ENCODE measurements around the gene FIBCD1.

FIBCD1 gene

GRCh38 chr9:130874783-130875182 is 64.3 kb downstream of the FIBCD1 start:
- DNase-seq = no peak

DNA sequence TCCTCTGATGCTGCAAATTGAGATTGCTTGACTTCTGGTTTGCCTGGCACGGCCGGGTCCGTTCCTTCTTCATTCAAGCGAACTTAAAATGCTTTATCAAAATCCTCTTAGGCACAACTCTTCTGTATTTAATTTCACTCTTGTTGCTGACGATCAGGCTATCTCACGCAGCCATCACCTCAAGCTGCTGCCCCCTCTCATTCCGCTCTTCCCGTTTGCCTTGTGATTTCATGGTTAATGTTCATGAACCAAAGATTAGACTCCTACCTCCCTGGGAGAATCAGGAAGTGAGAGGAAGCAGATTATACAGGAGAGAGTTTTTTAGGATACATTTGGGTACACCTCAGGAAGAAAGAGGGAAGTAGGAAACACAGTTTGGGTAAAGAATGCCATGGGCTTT is 65.1 kb downstream of the FIBCD1 start:
- no peak for DNase-seq

GRCh38 chr9:130872912-130873503 is 66.0 kb downstream of the FIBCD1 start:
- no peak for DNase-seq

- DNase-seq = no peak
These were observed 66.5 kb downstream of the FIBCD1 start for GRCh38 chr9:130872508-130872907.

GRCh38 chr9:130872093-130872492 is 67.0 kb downstream of the FIBCD1 start:
- no peak for DNase-seq

DNA sequence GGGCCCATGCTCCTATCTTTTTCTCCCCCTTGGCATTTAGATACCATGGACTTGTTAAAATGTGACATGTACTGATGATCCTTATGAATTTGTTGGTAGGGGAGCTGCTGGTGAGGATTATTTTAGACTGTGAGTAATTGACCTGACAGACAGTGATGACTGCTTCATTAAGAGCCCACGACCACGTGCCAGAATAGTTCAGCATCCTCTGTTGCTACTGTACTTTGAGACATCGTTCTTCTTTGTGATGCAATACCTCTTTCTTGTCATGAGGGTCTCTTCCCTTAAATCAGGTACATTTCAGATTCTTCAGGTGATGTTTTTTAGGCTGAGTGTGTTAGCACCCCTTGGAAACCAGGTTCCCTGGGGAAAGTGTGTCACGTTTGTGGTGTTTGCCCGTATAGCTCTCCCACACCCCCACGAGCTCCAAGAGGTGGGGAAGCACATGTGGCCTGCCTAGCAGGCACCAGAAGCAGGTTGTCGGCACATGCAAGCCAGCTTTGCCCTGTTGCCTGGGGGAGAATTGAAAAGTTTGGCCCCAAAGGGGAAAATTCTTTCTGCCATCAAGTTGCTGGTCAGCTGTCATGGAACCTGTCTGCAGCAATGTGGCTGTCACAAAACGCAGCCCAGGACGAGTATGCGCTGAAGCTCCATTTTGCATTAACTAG is 67.5 kb downstream of the FIBCD1 start:
- DNase-seq = no peak

DNA sequence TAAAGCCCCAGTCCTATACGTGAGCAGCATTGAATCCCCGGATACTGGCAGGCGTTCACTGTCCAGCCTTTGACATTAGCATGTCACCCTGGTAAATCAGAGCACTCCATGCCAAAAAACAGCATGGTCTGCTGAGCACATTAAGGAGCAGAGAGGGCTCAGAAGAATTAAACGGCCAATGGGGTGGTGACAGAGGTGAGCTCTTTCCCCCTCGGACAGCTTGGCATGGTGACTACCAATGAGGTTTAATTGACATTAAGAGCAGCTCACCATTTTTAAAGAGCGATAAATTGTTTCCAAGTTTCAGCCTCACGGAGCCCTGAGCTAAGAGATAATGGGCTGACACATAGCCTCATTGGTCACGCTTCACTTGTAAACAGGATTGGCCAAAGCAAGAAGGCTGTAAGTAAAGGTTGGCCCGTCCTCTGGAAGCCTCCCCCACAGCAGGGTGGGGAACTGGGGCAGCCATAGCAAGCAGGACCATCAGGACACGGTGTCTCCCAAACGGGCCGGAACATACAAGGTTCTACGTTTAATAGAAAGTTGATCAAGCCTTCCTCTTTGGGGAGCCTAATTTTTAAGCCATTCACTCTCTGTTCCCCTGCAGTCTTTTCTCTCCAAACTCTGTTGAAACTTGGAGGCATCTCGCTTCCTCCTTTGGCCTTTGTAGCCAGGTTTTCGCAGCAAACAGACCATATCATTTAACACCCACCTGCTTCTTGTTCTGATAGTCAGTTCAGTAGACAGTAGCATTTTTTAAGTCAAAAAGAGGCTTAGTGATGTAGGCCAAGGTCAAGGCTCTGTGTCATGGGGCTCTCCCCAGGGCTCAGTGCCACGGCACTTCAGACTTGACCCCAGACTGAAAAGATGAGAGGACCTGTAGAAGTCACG is 68.3 kb downstream of the FIBCD1 start:
- DNase-seq = no peak

- DNase-seq = no peak
These were observed 69.8 kb downstream of the FIBCD1 start for GRCh38 chr9:130869250-130869649.

DNA sequence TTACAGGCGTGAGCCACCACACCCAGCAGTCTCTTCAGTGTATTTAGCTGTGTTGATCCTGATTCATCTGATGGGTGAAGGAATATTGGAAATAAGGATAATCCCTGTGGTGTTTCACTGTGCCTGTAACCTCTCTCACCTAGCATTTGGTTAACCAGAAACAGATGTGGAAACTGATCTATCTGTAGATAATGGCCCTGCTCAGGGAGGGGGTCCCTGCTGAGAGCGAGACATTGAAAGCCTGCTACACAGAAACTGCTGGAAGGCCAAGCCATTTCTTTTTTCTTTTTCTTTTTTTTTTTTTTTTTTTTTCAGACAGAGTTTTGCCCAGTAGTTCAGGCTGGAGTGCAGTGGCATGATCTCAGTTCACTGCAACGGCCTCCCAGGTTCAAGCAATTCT is 70.8 kb downstream of the FIBCD1 start:
- no peak for DNase-seq

DNA sequence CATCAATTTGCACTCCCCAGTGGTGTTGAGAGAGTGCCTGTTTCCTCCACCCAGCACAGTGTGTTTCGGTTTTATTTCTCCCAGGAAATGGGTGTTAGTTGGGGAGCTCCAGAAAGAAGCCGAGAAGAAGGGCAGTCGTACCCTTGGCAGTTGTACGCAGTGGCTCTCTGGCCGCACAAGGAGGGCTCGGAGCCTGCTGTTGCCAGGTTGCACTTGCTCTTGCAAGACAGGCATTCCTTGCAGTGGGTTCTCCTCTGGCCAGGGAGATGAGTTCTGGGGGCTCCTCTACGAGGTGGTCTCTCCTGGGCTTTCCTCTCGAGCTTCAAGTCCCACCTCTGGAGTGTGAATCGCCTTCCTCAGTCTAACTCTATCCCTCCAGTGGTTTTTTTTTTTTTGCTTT is 71.5 kb downstream of the FIBCD1 start:
- DNase-seq = no peak

DNA sequence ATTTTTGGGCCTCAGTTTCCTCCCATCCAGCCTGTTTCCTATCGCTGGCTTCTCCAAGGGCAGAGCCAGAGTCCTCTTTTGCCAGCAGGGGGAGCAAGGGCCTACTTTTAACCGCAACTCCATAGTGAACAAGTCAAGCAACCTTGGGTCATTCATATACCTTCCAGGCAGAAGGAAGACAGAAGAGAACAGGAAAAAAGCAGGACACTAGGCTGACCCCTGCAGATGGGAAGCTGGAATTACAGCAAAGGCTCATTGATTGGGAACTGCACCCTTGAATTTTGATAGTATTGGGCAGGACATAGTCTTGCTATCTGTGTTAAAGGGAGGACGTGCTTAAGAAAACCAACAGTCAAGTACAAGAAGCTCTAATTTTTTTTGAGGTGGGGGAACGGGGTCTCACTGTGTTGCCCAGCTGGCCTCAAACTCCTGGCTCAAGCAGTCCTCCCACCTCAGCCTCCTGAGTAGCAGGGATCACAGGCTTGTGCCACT is 72.5 kb downstream of the FIBCD1 start:
- DNase-seq = no peak

DNA sequence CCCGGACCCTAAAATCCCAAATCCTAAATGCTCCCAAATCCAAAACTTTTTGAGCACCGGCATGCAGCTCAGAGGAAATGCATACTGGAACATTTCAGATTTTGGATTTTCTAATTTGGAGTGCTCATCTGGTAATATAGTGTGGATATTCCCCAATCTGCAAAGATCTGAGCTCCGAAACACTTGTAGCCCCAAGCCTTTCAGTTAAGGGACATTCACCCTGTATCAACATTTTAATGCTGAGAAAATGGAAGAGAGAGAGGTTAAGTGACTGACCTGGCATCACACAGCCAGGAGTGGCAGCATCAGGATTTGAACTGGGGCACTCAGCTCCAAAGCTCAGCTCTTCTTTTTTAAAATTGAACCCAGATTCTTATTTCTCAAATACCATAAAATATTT is 73.1 kb downstream of the FIBCD1 start:
- no peak for DNase-seq

- no peak for DNase-seq
These were observed 74.5 kb downstream of the FIBCD1 start for GRCh38 chr9:130864541-130864940.

DNA sequence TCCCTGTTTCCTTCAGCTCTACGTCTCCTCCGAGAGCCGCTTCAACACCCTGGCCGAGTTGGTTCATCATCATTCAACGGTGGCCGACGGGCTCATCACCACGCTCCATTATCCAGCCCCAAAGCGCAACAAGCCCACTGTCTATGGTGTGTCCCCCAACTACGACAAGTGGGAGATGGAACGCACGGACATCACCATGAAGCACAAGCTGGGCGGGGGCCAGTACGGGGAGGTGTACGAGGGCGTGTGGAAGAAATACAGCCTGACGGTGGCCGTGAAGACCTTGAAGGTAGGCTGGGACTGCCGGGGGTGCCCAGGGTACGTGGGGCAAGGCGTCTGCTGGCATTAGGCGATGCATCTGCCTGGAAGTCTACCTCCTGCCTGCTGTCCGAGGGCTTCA is 76.3 kb downstream of the FIBCD1 start:
- DNase-seq = no peak

DNA sequence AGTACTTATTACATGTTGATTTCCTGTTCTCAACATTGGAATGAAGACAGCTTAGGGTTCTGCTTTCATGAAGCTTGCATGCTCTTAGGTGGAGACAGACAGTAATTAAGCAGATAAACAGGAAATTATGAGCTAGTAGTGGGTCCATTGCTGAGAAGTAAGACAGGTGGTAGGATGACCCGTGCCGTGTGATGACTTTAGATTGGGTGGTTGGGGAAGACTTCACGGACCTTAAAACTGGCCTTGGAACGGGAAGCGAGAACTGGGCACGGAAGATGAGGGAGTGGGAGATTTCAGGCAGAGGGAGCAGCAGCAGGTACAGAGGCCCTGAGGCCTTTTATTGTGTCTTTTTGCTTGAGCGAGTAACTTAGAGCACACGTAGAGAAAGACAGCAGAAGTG is 76.8 kb downstream of the FIBCD1 start:
- no peak for DNase-seq

DNA sequence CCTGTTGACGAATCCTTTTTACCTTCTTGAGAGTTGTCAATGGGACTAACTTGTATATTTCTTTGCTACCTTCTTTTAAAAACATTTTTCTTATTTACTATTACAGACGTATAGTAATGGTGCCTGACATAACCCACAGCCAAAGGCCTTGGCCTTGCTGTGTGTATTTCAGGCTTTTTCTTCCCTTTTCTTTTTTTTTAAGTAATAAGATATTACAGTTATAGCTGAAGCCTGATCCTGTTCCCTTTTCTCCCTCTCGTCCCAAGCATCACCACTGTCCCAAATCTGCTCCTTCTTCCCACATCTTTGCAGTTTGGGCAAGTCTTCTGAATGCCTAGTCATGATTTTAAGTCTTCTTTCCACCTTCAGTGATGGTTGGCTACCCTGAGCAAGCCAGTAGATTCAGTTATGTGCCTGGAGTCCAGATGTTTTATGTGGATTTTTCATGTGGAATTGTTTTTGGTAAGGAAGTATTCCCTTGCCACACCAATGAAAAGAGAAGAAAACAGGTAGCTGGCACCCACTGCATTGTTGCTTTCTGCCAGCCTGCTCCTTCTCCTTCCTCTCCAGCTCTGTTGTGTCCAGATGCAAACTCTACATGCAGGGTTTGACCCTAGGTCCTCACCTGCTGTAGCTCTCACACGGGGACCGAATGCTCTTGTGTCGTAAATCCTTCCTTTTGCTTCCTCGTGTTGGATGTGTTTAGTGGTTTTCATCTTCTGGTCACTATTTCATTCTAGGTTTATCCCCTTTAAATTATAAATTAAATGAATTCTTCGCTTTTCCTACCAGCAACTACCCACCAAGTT is 77.5 kb downstream of the FIBCD1 start:
- no peak for DNase-seq

GRCh38 chr9:130860458-130861316 is 78.4 kb downstream of the FIBCD1 start:
- DNase-seq = peak; percentile 24

GRCh38 chr9:130858739-130859705 is 80.0 kb downstream of the FIBCD1 start:
- no peak for DNase-seq

- no peak for DNase-seq
These were observed 80.9 kb downstream of the FIBCD1 start for GRCh38 chr9:130857864-130858738.

GRCh38 chr9:130856474-130856873 is 82.6 kb downstream of the FIBCD1 start:
- no peak for DNase-seq
